GM12878 (cell line): ENCODE data around the gene FAM186B. TPM values are rescaled to one million over a fixed set of nuclear protein-coding genes. Genes with fewer than 3 reads are reported as not detected.

Source experiments
- ATAC-seq: fragments of 200-7000 bp; cut with Tn5 transposase; 3 replicates; pipeline ENCODE4 v1.9.1; 2020; ENCODE audit warnings: mild to moderate bottlenecking, moderate library complexity
- BruUV-seq: library from RNA; stranded (reverse); fragments of 400-500 nt; replicated peaks from 2 replicates; lab custom pipeline; 2021; lab: Mats Ljungman, UMichigan
- CTCF ChIA-PET: fragments of 300-600 bp; sonication (Branson Sonifier 250); formaldehyde crosslinking; extraction: SDS; loops from one replicate; lab custom pipeline; 2021; ENCODE audit warnings: inconsistent platforms; lab: Yijun Ruan, JAX
- POLR2A ChIA-PET: fragments of 350-600 bp; formaldehyde crosslinking; extraction: SDS; loops from one replicate; lab custom pipeline; 2021; ENCODE audit warnings: inconsistent platforms; lab: Charles Lee
- RAD21 ChIA-PET: fragments of 300-600 bp; sonication (Branson Sonifier 250); formaldehyde crosslinking; loops from one replicate; lab custom pipeline; 2023; ENCODE audit warnings: antibody characterized with exemption; ENCODE audit not compliant: unreplicated experiment; lab: Charles Lee
- SMC1A ChIA-PET: fragments of 300-600 bp; sonication (Branson Sonifier 250); formaldehyde crosslinking; loops from one replicate; lab custom pipeline; 2023; ENCODE audit not compliant: unreplicated experiment, uncharacterized antibody; lab: Charles Lee
- DNase-seq: peaks from one replicate; pipeline ENCODE4 v3.0.0-alpha.2; 2011; ENCODE audit warnings: low read depth, low spot score
- FAIRE-seq: peaks from 3 replicates; lab custom pipeline; 2011; peaks lifted over from hg19 to GRCh38; lab: Jason Lieb, UNC
- H2AFZ ChIP-seq: 2 replicates; pipeline ENCODE4 v1.6.0; 2011; ENCODE audit warnings: low read depth, low read length, control low read depth; ENCODE audit not compliant: control insufficient read depth
- H3K27ac ChIP-seq: 2 replicates; pipeline ENCODE4 v1.5.1; 2011; ENCODE audit warnings: control low read depth; ENCODE audit not compliant: control insufficient read depth, insufficient read depth
- H3K27me3 ChIP-seq, 2 experiments: replicated peaks in 1 of 2; 2 replicates each; pipeline versions ENCODE4 v1.6.0 to v1.6.1; 2011; ENCODE audit warnings: low read length in 1 of 2; ENCODE audit not compliant: control insufficient read depth in 2 of 2, insufficient read depth in 2 of 2
- H3K36me3 ChIP-seq, 2 experiments: 2 replicates each; pipeline ENCODE4 v1.5.1; 2011; ENCODE audit warnings: low read length in 1 of 2; ENCODE audit not compliant: control insufficient read depth in 2 of 2, insufficient read depth in 2 of 2
- H3K4me1 ChIP-seq: 2 replicates; pipeline ENCODE4 v1.6.1; 2011; ENCODE audit warnings: mild to moderate bottlenecking, low read length, moderate library complexity, mixed read lengths; ENCODE audit not compliant: control insufficient read depth, insufficient read depth
- H3K4me2 ChIP-seq: 2 replicates; pipeline ENCODE4 v1.6.0; 2011; ENCODE audit warnings: control low read depth; ENCODE audit not compliant: control insufficient read depth, insufficient read depth
- H3K4me3 ChIP-seq: fragments of 200-600 bp; sonication (generic); 2 replicates; pipeline ENCODE4 v1.5.1; 2016
- H3K79me2 ChIP-seq: 2 replicates; pipeline ENCODE4 v1.6.0; 2011; ENCODE audit warnings: low read length; ENCODE audit not compliant: control insufficient read depth, insufficient read depth
- H3K9ac ChIP-seq: 2 replicates; pipeline ENCODE4 v1.8.0; 2011; ENCODE audit warnings: low read length, control low read depth, mixed read lengths; ENCODE audit not compliant: control insufficient read depth, insufficient read depth
- H3K9me3 ChIP-seq: replicated peaks from 3 replicates; pipeline ENCODE4 v1.5.1; 2011; ENCODE audit warnings: mild to moderate bottlenecking, low read length; ENCODE audit not compliant: control insufficient read depth, insufficient read depth
- H4K20me1 ChIP-seq: 2 replicates; pipeline ENCODE4 v1.6.0; 2011; ENCODE audit not compliant: control insufficient read depth, insufficient read depth
- BRCA1 ChIP-seq: IDR thresholded peaks from 2 replicates; pipeline ENCODE4 v1.6.1; 2011; ENCODE audit warnings: low read depth, low read length, improper control_type of control experiment
- IRF3 ChIP-seq: fragments of 450-650 bp; IDR thresholded peaks from 2 replicates; pipeline ENCODE4 v1.6.1; 2014; ENCODE audit warnings: mild to moderate bottlenecking
- MLLT1 ChIP-seq: fragments of 450-650 bp; IDR thresholded peaks from 2 replicates; pipeline ENCODE4 v1.6.1; 2016; ENCODE audit warnings: mild to moderate bottlenecking
- NFIC ChIP-seq: IDR thresholded peaks from 2 replicates; pipeline ENCODE4 v1.6.1; 2012; ENCODE audit warnings: low read depth, mild to moderate bottlenecking, inconsistent platforms, low read length, moderate library complexity
- PAX5 ChIP-seq: IDR thresholded peaks from 2 replicates; pipeline ENCODE4 v1.6.1; 2011; ENCODE audit warnings: low read depth, low read length, borderline replicate concordance
- POLR2A ChIP-seq: IDR thresholded peaks from 2 replicates; pipeline ENCODE4 v1.6.1; 2011; ENCODE audit warnings: low read depth, mild to moderate bottlenecking, low read length
- POU2F2 ChIP-seq: IDR thresholded peaks from 3 replicates; pipeline ENCODE4 v1.6.1; 2011; ENCODE audit warnings: low read depth, mild to moderate bottlenecking, low read length, borderline replicate concordance
- SPI1 ChIP-seq: IDR thresholded peaks from 2 replicates; pipeline ENCODE4 v1.6.1; 2011; ENCODE audit warnings: low read depth, mild to moderate bottlenecking, low read length, moderate library complexity, borderline replicate concordance; ENCODE audit not compliant: insufficient read depth
- TAF1 ChIP-seq: IDR thresholded peaks from 2 replicates; pipeline ENCODE4 v1.6.1; 2011; ENCODE audit warnings: mild to moderate bottlenecking, low read depth, low read length, borderline replicate concordance
- ZBTB40 ChIP-seq: fragments of 450-650 bp; IDR thresholded peaks from 2 replicates; pipeline ENCODE4 v1.6.1; 2016; ENCODE audit warnings: mild to moderate bottlenecking, moderate library complexity, borderline replicate concordance
- ZNF592 ChIP-seq: fragments of 450-650 bp; IDR thresholded peaks from 2 replicates; pipeline ENCODE4 v1.6.1; 2017; ENCODE audit warnings: mild to moderate bottlenecking, moderate library complexity
- WGBS: methylation state at CpG from one replicate; pipeline ENCODE4 v1.1.6; 2016; ENCODE audit warnings: low lambda C conversion rate; ENCODE audit not compliant: insufficient replicate concordance, insufficient coverage; ENCODE audit errors: missing lambda C conversion rate; 5-methylcytosine and 5-hydroxymethylcytosine counted together
- in situ Hi-C: fragments of 300-500 bp; cut with MboI; formaldehyde crosslinking; loops from 9 replicates; pipeline ENCODE4 v1.14.3; 2018; ENCODE audit warnings: mixed read lengths
- intact Hi-C: fragments of 100-400 bp; cut with micrococcal nuclease; formaldehyde crosslinking; loops from one replicate; pipeline ENCODE4 v1.14.2; 2022; ENCODE audit not compliant: unreplicated experiment
- polyA plus RNA-seq, 11 experiments: library from polyadenylated mRNA; depleted of rRNA in 4 of 11; unstranded in 6 of 11; stranded (reverse) in 5 of 11; fragments of >200 nt; fragmentation: Nextera tagmentation in 4 of 11; fragmentation: Illumina TruSeq in 1 of 11; extraction: Ambion mirVana in 4 of 11; extraction: Trizol in 1 of 11; gene quantifications; 1 replicate in 1 of 11; 2 replicates in 10 of 11; pipeline versions ENCODE4 v1.2.1 to v1.2.3, GENCODE V29; 2011 to 2016; ENCODE audit warnings: inconsistent platforms in 2 of 11, missing spikeins in 2 of 11, low read depth in 1 of 11
- total RNA-seq, 4 experiments: library from RNA; depleted of rRNA in 3 of 4; stranded (reverse); fragments of >200 nt in 3 of 4; fragmentation: Illumina TruSeq in 1 of 4; extraction: Trizol in 1 of 4; gene quantifications; 2 replicates each; pipeline versions ENCODE4 v1.2.1 to v1.2.3, GENCODE V29; 2013 to 2021

The FAM186B gene
- total and polyA plus RNA-seq, 10 of the 15 experiments (the other 5 are each of a cell fraction or from before 2014, with no cell fraction given) = 0.13 to 0.79 (median 0.51) TPM

GRCh38 chr12:49643961-49644619, 38.7 kb upstream of the FAM186B start:
- no TSS peak for BruUV-seq
- TF ChIP-seq POLR2A (0 out of 2 replicates have a peak, but pooled peaks have one; percentile 42), ZBTB40 (no peak), SPI1 (no peak), TAF1 (no peak), BRCA1 (no peak), POU2F2 (no peak), PAX5 (no peak), ZNF592 (no peak), MLLT1 (no peak), IRF3 (no peak), NFIC (no peak)

More at GRCh38 chr12:49643961-49644619, 38.7 kb upstream of the FAM186B start:
- in situ Hi-C loops = loop anchor here (5.0 to 10.0 kb wide), 2 partner anchors 63 to 191 kb away; partner anchors contain the start of gene FMNL3
- WGBS = 69% methylated on average over 9 of the region's 10 CpGs
- ChIA-PET POLR2A (interaction anchor here (0.7 to 1.9 kb wide), 4 partner anchors 21 to 275 kb away, joined by 3 to 16 read pairs (median 4); no protein-coding TSS in a partner anchor), SMC1A (interaction anchor here (0.8 to 10.9 kb wide), 13 partner anchors 11 to 196 kb away, joined by 3 to 191 read pairs (median 4); partner anchors contain the start of genes FMNL3 and TMBIM6), RAD21 (interaction anchor here (0.5 to 6.4 kb wide), 11 partner anchors 10 to 386 kb away, joined by 3 to 107 read pairs (median 4); partner anchors contain the start of gene FMNL3), CTCF (interaction anchor here (0.6 to 20.4 kb wide), 13 partner anchors 9 to 162 kb away, joined by 3 to 486 read pairs (median 4); partner anchors contain the start of genes FMNL3 and PRPF40B)
- Histone ChIP-seq H3K27ac (no peak overlapping the region), H2AFZ (no peak overlapping the region), H3K27me3 (no peaks in the 10 kb centered on the region), H4K20me1 (no peaks in the 10 kb centered on the region), H3K36me3 (peaks cover 25 to 42% of the 10 kb centered on the region in 2 experiments), H3K4me1 (no peaks in the 10 kb centered on the region), H3K79me2 (no peaks in the 10 kb centered on the region), H3K9ac (no peak overlapping the region), H3K9me3 (no peaks in the 10 kb centered on the region), H3K4me3 (no peak overlapping the region), H3K4me2 (no peak overlapping the region)
- FAIRE-seq (no peak), ATAC-seq (no peak), DNase-seq (no peak)
- intact Hi-C loops = loop anchor here (1.0 kb wide), 1 partner anchor 63 kb away; the partner anchor contains the start of gene FMNL3
